Tibial artery (tissue), 4 donors: ENCODE data around the gene IL3.

Experiments
- DNase-seq, 2 donors: peaks; one replicate each; pipeline ENCODE4 v3.0.0-alpha.2; 2019
- H3K27ac ChIP-seq, 2 donors: fragments of 200-600 bp; sonication (generic) in 1 of 2; 1 replicate in 1 of 2; 2 replicates in 1 of 2; pipeline ENCODE4 v1.5.1; 2018 to 2019; ENCODE audit warnings: mild to moderate bottlenecking in 1 of 2
- H3K27me3 ChIP-seq, 2 donors: fragments of 200-600 bp; sonication (generic) in 1 of 2; one replicate each; pipeline versions ENCODE4 v1.5.1 to v1.6.0; 2016 to 2019
- H3K36me3 ChIP-seq, 3 donors: fragments of 200-600 bp; sonication (generic) in 2 of 3; one replicate each; pipeline ENCODE4 v1.5.1; 2016 to 2019; ENCODE audit warnings: mild to moderate bottlenecking in 2 of 3
- H3K4me1 ChIP-seq, 4 donors: fragments of 200-600 bp; sonication (generic) in 2 of 4; 1 replicate in 3 of 4; 2 replicates in 1 of 4; pipeline ENCODE4 v1.5.1; 2016 to 2019
- H3K4me3 ChIP-seq, 2 donors: fragments of 200-600 bp; sonication (generic) in 1 of 2; 1 replicate in 1 of 2; 2 replicates in 1 of 2; pipeline ENCODE4 v1.5.1; 2018 to 2019; ENCODE audit warnings: mild to moderate bottlenecking in 2 of 2
- H3K9me3 ChIP-seq, 3 donors: fragments of 200-600 bp; sonication (generic) in 1 of 3; one replicate each; pipeline ENCODE4 v1.5.1; 2016 to 2019
- CTCF ChIP-seq, 2 experiments: fragments of 200-600 bp in 1 of 2; fragments of 450-650 bp in 1 of 2; IDR thresholded peaks; one replicate each; pipeline ENCODE4 v1.5.1; 2017 to 2019; ENCODE audit warnings: antibody characterized with exemption in 2 of 2, mild to moderate bottlenecking in 1 of 2, moderate library complexity in 1 of 2
- intact Hi-C: fragments of 100-400 bp; cut with DNase I; formaldehyde crosslinking; loops from one replicate; pipeline ENCODE4 v1.15.0; 2023; ENCODE audit warnings: low total_unique reads

IL3 gene

DNA sequence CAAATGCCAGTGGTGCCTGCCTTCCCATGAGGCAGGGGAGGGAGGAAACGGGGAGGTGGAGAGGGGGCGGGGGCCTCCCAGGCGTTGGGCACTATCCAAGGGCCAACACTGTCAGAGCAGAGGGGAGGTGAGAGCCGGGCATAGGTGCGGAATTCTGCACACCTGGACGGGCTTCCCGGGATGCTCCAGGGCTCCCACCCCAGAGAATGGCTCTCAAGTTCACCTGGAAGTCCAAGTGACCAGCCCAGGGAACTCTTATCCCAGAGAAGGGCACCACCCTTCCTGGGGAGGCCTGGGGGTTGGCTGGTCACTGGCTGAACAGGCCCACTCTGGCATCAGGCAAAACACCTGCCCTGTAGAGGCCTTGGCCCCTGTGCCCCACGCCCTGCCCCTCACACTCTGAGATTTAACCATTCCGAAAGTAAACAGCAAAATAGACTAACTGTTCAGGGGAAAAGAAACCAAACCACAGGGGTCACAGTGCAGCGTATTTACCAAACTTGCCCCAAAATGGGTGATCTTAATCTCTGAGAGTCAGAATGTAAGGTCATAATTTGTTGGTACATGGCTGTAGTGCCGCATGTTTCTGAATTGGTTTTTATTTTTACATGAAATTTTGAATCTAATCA is 15.9 kb downstream of the IL3 start:
- H3K4me3 ChIP-seq = no peak overlapping the region
- no peak for DNase-seq
- H3K27me3 ChIP-seq = no peaks in the 10 kb centered on the region
- intact Hi-C loops = no loop called here
- H3K4me1 ChIP-seq = no peaks in the 10 kb centered on the region
- no peak for TF ChIP-seq CTCF (IDR thresholded peaks at IDR 0.05)
- H3K27ac ChIP-seq = no peak overlapping the region
- no peaks in the 10 kb centered on the region for H3K9me3 ChIP-seq
- H3K36me3 ChIP-seq = no peaks in the 10 kb centered on the region

- H3K27me3 ChIP-seq = no peaks in the 10 kb centered on the region
- H3K36me3 ChIP-seq = no peaks in the 10 kb centered on the region
- no peak overlapping the region for H3K4me3 ChIP-seq
- H3K27ac ChIP-seq = no peak overlapping the region
- intact Hi-C loops = no loop called here
- no peaks in the 10 kb centered on the region for H3K9me3 ChIP-seq
- no peak for DNase-seq
- H3K4me1 ChIP-seq = no peaks in the 10 kb centered on the region
- TF ChIP-seq CTCF (IDR thresholded peaks at IDR 0.05) = no peak
These were observed 16.5 kb downstream of the IL3 start for GRCh38 chr5:132076983-132077382.

DNA sequence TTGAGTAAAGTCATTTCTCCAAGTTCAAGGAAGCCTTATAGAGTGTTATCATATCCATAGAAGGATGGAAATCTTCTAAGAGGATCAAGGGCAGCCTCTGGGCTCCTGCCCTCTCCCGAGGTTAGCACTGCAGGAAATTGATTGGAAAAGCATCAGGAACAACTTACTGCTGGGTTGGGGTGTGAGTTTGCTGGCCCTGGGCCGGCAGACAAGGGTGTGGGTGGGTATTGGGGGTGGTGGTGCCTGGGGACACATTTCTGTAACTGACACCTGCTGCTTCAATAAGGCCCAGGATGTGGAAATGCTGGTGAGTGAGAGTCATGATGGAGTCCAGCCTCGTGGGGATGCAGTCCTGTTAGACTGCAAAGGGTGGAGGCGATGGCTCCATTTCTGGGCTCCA is 18.6 kb downstream of the IL3 start:
- no peaks in the 10 kb centered on the region for H3K9me3 ChIP-seq
- H3K27ac ChIP-seq = no peak overlapping the region
- no peaks in the 10 kb centered on the region for H3K27me3 ChIP-seq
- H3K4me1 ChIP-seq = no peaks in the 10 kb centered on the region
- DNase-seq = no peak
- H3K4me3 ChIP-seq = no peak overlapping the region
- intact Hi-C loops = no loop called here
- TF ChIP-seq CTCF (IDR thresholded peaks at IDR 0.05) = no peak
- no peaks in the 10 kb centered on the region for H3K36me3 ChIP-seq

GRCh38 chr5:132079619-132080018 is 19.2 kb downstream of the IL3 start:
- DNase-seq = no peak
- Histone ChIP-seq H3K4me3 (no peak overlapping the region), H3K4me1 (no peaks in the 10 kb centered on the region), H3K27ac (no peak overlapping the region), H3K27me3 (no peaks in the 10 kb centered on the region), H3K36me3 (no peaks in the 10 kb centered on the region), H3K9me3 (no peaks in the 10 kb centered on the region)
- TF ChIP-seq CTCF (IDR thresholded peaks at IDR 0.05) = no peak
- intact Hi-C loops = no loop called here

GRCh38 chr5:132080595-132080994 is 20.1 kb downstream of the IL3 start:
- no peak for TF ChIP-seq CTCF (IDR thresholded peaks at IDR 0.05)
- no peak for DNase-seq

GRCh38 chr5:132081458-132081857 is 21.0 kb downstream of the IL3 start:
- no peaks in the 10 kb centered on the region for H3K36me3 ChIP-seq
- H3K27ac ChIP-seq = no peak overlapping the region
- no peaks in the 10 kb centered on the region for H3K27me3 ChIP-seq
- no peak for TF ChIP-seq CTCF (IDR thresholded peaks at IDR 0.05)
- H3K4me1 ChIP-seq = peaks cover 0 to 16% (median 13%) of the 10 kb centered on the region in 4 donors
- DNase-seq = no peak
- no peaks in the 10 kb centered on the region for H3K9me3 ChIP-seq
- intact Hi-C loops = no loop called here
- H3K4me3 ChIP-seq = no peak overlapping the region

More at GRCh38 chr5:132080595-132080994, 20.1 kb downstream of the IL3 start:
- Histone ChIP-seq H3K4me1 (peaks cover 0 to 7% (median 4%) of the 10 kb centered on the region in 4 donors), H3K27ac (no peak overlapping the region), H3K27me3 (no peaks in the 10 kb centered on the region), H3K36me3 (no peaks in the 10 kb centered on the region), H3K4me3 (no peak overlapping the region), H3K9me3 (no peaks in the 10 kb centered on the region)
- intact Hi-C loops = no loop called here
